SH-SY5Y (cell line): ENCODE data around the gene MTHFS.

Source experiments
- GATA2 ChIP-seq: IDR thresholded peaks from 2 replicates; pipeline ENCODE4 v1.6.1; 2011; ENCODE audit warnings: mild to moderate bottlenecking, low read depth, low read length
- GATA3 ChIP-seq: IDR thresholded peaks from 2 replicates; pipeline ENCODE4 v1.6.1; 2011; ENCODE audit warnings: low read depth, mild to moderate bottlenecking, low read length, moderate library complexity

- TF ChIP-seq GATA3 (no peak), GATA2 (no peak)
Measured at GRCh38 chr15:79932447-79932846, 35.6 kb upstream of the MTHFS start.
